Measurements from ENCODE around the gene ABHD16B. TPM values are rescaled to one million over a fixed set of nuclear protein-coding genes. Genes with fewer than 3 reads are reported as not detected.

ABHD16B gene
- total RNA-seq, 4 donors from 2014 or later, result not detected

DNA sequence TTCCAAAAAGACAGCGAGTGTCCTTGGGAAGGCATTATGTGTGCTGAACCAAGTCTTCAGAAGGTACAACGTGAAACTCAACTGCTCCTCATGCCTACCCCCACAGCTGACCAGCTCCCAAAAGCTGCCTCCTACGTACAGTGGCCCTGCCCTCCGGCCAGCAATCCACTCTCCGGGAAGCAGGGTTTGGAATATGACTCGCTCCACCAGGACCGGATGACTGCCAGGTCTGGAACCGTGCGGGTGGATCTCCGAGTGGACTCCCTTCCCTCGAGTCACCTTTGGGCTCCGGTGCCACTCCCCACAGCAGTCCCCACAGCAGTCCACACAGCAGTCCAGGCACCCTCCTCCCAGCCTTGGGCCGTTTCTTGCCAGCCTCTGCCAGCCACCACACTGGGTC is 34.5 kb upstream of the ABHD16B start:
- Histone ChIP-seq H3K4me1 (peaks cover 0 to 5% of the 10 kb centered on the region in 2 donors), H3K36me3 (no peaks in the 10 kb centered on the region), H3K4me3 (no peak overlapping the region), H3K27me3 (peaks cover 0 to 6% (median 0%) of the 10 kb centered on the region in 3 donors), H3K9me3 (no peaks in the 10 kb centered on the region), H3K27ac (peak overlapping the region in 3 of 4 donors; percentile 11 to 44 (median 27))
- ATAC-seq (no peak), DNase-seq (no peak)
- intact Hi-C loops (cut with DNase I; ENCODE audit: low total_unique reads), result no loop called here
- TF ChIP-seq, protein P1, sequence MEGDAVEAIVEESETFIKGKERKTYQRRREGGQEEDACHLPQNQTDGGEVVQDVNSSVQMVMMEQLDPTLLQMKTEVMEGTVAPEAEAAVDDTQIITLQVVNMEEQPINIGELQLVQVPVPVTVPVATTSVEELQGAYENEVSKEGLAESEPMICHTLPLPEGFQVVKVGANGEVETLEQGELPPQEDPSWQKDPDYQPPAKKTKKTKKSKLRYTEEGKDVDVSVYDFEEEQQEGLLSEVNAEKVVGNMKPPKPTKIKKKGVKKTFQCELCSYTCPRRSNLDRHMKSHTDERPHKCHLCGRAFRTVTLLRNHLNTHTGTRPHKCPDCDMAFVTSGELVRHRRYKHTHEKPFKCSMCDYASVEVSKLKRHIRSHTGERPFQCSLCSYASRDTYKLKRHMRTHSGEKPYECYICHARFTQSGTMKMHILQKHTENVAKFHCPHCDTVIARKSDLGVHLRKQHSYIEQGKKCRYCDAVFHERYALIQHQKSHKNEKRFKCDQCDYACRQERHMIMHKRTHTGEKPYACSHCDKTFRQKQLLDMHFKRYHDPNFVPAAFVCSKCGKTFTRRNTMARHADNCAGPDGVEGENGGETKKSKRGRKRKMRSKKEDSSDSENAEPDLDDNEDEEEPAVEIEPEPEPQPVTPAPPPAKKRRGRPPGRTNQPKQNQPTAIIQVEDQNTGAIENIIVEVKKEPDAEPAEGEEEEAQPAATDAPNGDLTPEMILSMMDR (IDR thresholded peaks at IDR 0.05 in 4 of 5, conservative IDR thresholded peaks at IDR 0.05 in 1 of 5), result no peak
- TF ChIP-seq POLR2A (IDR thresholded peaks at IDR 0.05), result no peak
- in situ Hi-C loops (cut with MboI; ENCODE audit: low sequenced_read_pairs in 4 of 4), result no loop called here

DNA sequence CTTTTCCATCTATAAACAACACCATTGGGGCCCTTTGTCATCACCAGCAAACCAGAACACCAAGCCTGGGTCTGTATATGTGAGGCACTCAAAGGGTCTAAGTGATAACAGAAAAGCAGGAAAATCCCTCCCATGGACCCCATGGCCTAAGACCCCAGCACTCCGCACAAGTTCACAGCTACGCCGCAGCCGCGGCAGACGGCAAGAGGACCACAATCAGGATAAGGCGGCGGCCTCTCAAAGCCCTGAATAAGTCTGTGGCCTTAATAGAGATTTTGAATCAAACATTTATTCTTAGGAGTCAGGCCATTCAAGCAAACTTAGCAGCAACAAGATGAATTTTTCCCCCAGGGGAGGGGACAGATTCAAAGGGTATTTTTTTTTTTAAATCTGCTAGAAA is 33.2 kb upstream of the ABHD16B start:
- DNase-seq (no peak), ATAC-seq (no peak)
- H3K4me1 ChIP-seq, result peaks cover 0 to 5% of the 10 kb centered on the region in 2 donors
- in situ Hi-C loops (cut with MboI; ENCODE audit: low sequenced_read_pairs in 4 of 4) (no loop called here), intact Hi-C loops (cut with DNase I; ENCODE audit: low total_unique reads) (no loop called here)
- peaks cover 0 to 6% (median 0%) of the 10 kb centered on the region in 3 donors for H3K27me3 ChIP-seq
- H3K36me3 ChIP-seq, result no peaks in the 10 kb centered on the region
- no peaks in the 10 kb centered on the region for H3K9me3 ChIP-seq
- no peak for TF ChIP-seq POLR2A (IDR thresholded peaks at IDR 0.05)
- TF ChIP-seq, protein P1 (IDR thresholded peaks at IDR 0.05 in 4 of 5, conservative IDR thresholded peaks at IDR 0.05 in 1 of 5), result no peak
- peak overlapping the region in 3 of 4 donors; percentile 56 to 71 (median 59) for H3K4me3 ChIP-seq
- H3K27ac ChIP-seq, result peak overlapping the region in 3 of 4 donors; percentile 61 to 78 (median 69)

DNA sequence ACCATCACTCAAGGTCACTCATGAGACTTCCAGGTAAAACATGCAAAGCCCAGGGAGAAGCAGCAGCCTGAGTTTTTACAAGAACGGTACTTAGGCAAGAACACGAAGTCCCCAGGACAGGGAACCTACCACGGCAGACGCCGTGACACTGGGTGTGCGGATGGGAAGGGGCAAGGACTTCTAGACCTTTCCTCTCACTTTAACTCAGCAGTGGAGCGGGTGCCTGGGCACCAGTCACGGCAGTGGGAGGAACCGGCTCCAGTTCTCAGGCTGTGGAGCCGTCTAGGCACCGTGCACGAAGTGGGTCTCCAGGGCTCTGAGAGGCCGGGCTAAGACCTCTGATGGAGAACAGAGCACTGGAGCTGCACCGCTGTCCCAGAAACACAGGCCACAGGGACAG is 32.8 kb upstream of the ABHD16B start:
- H3K36me3 ChIP-seq, result no peaks in the 10 kb centered on the region
- H3K4me1 ChIP-seq, result peaks cover 0 to 5% of the 10 kb centered on the region in 2 donors
- no peaks in the 10 kb centered on the region for H3K9me3 ChIP-seq
- TF ChIP-seq, protein P1 (IDR thresholded peaks at IDR 0.05 in 4 of 5, conservative IDR thresholded peaks at IDR 0.05 in 1 of 5), result no peak
- no peak for TF ChIP-seq POLR2A (IDR thresholded peaks at IDR 0.05)
- intact Hi-C loops (cut with DNase I; ENCODE audit: low total_unique reads) (no loop called here), in situ Hi-C loops (cut with MboI; ENCODE audit: low sequenced_read_pairs in 4 of 4) (no loop called here)
- H3K27ac ChIP-seq, result peak overlapping the region in 3 of 4 donors; percentile 61 to 78 (median 69)
- ATAC-seq (no peak), DNase-seq (no peak)
- peak overlapping the region; percentile 54 to 71 (median 58) for H3K4me3 ChIP-seq
- H3K27me3 ChIP-seq, result peaks cover 0 to 6% (median 0%) of the 10 kb centered on the region in 3 donors

DNA sequence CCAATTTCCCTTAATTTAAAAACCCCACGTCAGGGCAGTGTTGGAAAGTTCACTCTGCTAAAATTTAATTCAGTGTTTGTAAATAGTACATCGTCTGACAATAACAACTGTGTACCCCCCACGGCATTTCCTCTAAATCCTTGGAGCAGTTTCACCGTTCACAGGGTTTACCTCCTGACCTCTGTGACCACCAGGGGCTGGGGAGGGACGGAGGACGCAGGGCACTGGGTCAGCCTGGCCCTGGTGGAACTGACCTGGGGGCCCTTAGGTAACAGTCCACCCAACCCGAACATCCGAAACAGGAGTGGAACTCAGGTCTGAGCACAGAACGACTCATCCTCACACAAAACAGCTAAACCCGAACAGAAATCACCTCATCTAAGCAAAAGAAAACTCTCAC is 32.3 kb upstream of the ABHD16B start:
- TF ChIP-seq, protein P1 (IDR thresholded peaks at IDR 0.05 in 4 of 5, conservative IDR thresholded peaks at IDR 0.05 in 1 of 5), result no peak
- no peak for TF ChIP-seq POLR2A (IDR thresholded peaks at IDR 0.05)
- DNase-seq, result no peak
- H3K9me3 ChIP-seq, result no peaks in the 10 kb centered on the region
- H3K27me3 ChIP-seq, result peaks cover 0 to 6% (median 0%) of the 10 kb centered on the region in 3 donors
- ATAC-seq, result no peak
- peak overlapping the region in 3 of 4 donors; percentile 61 to 78 (median 69) for H3K27ac ChIP-seq
- in situ Hi-C loops (cut with MboI; ENCODE audit: low sequenced_read_pairs in 4 of 4) (no loop called here), intact Hi-C loops (cut with DNase I; ENCODE audit: low total_unique reads) (no loop called here)
- peak overlapping the region; percentile 54 to 71 (median 58) for H3K4me3 ChIP-seq
- H3K36me3 ChIP-seq, result no peaks in the 10 kb centered on the region
- H3K4me1 ChIP-seq, result peaks cover 0 to 6% of the 10 kb centered on the region in 2 donors

DNA sequence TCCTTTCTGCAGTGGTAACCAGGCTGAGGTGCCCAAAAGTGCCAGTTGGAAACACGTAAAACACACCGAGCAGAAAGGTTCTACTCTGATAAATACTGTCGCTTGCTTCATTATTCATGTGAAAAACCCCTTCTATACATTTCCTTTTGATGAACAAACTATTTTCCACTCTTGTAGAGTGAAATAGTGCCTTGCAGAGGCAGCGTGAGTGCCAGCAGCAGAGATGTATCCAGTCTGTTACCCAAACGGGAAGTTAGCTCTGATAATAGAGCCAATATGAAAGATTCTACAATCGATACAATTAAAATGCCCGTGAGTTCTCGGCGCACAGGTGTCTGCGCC is 31.7 kb upstream of the ABHD16B start:
- peaks cover 0 to 6% (median 0%) of the 10 kb centered on the region in 3 donors for H3K27me3 ChIP-seq
- H3K9me3 ChIP-seq, result no peaks in the 10 kb centered on the region
- H3K4me3 ChIP-seq, result peak overlapping the region; percentile 54 to 71 (median 58)
- H3K4me1 ChIP-seq, result peaks cover 3 to 12% of the 10 kb centered on the region in 2 donors
- H3K36me3 ChIP-seq, result no peaks in the 10 kb centered on the region
- no peak for ATAC-seq
- DNase-seq, result no peak
- TF ChIP-seq, protein P1 (IDR thresholded peaks at IDR 0.05 in 4 of 5, conservative IDR thresholded peaks at IDR 0.05 in 1 of 5), result no peak
- TF ChIP-seq POLR2A (IDR thresholded peaks at IDR 0.05), result no peak
- in situ Hi-C loops (cut with MboI; ENCODE audit: low sequenced_read_pairs in 4 of 4), result no loop called here
- intact Hi-C loops (cut with DNase I; ENCODE audit: low total_unique reads), result no loop called here
- peak overlapping the region; percentile 43 to 78 (median 65) for H3K27ac ChIP-seq
